ENCODE measurements around the gene NCAM1.

GRCh38 chr11:113322158-113322557, 360.9 kb downstream of the NCAM1 start:
- TF ChIP-seq CTCF (optimal IDR thresholded peaks at IDR 0.05 in 1 of 3, IDR thresholded peaks at IDR 0.05 in 1 of 3, conservative IDR thresholded peaks at IDR 0.05 in 1 of 3; ENCODE audit: extremely low read depth in 1 of 3, insufficient read depth in 2 of 3, low read length in 3 of 3) (no peak), EZH2 (IDR thresholded peaks at IDR 0.05; ENCODE audit: low read length) (no peak)
